Peyer's patch (tissue), 4 donors: ENCODE results near the gene PROCR.

Source experiments
- POLR2A ChIP-seq, 2 donors: fragments of 450-650 bp; IDR thresholded peaks; one replicate each; pipeline ENCODE4 v1.5.1; 2017; ENCODE audit warnings: antibody characterized with exemption in 2 of 2, mild to moderate bottlenecking in 2 of 2, moderate library complexity in 2 of 2
- TF ChIP-seq, protein P1 (sequence below), 6 experiments: fragments of 450-650 bp in 4 of 6; fragments of 200-600 bp in 2 of 6; sonication (generic) in 1 of 6; IDR thresholded peaks; one replicate each; pipeline ENCODE4 v1.5.1; 2017 to 2019; ENCODE audit warnings: antibody characterized with exemption in 6 of 6, mild to moderate bottlenecking in 3 of 6, moderate library complexity in 1 of 6

DNA sequence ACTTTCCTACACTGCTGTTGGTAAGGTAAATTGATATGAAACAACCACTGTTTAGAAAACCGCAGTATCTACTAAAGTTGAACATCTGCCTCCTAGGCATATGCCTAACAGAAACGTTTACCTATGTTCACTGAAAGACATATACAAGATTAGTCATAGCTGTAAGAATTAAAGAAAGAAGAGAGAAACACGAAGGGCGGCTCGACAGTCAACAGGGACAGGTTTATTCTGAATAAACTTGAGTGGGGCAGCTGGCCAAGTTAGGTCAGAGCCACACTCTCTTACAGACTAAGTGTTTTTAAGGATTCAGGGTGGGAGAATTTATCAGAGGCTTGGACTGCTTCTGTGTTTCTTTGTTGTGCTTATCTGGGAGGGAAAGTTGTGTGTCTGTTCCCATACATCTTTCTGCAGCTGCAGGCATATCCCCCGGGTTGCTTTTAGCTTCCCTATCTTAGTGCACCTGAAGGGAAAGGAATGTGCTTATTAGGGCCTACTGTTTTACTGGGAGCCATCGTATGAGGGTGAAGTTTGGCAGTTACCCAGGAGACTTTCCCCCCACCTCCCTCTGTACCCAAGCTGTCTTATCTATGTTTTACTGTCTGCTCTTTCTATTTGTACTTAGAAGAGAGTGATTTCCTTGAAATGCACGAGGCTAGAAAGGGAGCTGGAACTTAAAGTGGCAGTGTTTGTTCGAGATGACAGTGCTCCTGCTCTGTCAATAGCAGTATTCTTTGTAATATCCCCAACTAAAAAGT, 20.4 kb downstream of the PROCR start:
- TF ChIP-seq, protein P1, sequence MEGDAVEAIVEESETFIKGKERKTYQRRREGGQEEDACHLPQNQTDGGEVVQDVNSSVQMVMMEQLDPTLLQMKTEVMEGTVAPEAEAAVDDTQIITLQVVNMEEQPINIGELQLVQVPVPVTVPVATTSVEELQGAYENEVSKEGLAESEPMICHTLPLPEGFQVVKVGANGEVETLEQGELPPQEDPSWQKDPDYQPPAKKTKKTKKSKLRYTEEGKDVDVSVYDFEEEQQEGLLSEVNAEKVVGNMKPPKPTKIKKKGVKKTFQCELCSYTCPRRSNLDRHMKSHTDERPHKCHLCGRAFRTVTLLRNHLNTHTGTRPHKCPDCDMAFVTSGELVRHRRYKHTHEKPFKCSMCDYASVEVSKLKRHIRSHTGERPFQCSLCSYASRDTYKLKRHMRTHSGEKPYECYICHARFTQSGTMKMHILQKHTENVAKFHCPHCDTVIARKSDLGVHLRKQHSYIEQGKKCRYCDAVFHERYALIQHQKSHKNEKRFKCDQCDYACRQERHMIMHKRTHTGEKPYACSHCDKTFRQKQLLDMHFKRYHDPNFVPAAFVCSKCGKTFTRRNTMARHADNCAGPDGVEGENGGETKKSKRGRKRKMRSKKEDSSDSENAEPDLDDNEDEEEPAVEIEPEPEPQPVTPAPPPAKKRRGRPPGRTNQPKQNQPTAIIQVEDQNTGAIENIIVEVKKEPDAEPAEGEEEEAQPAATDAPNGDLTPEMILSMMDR (IDR thresholded peaks at IDR 0.05): no peak
- no peak for TF ChIP-seq POLR2A (IDR thresholded peaks at IDR 0.05)
